Spinal cord (tissue), 10 donors: ENCODE results near the gene EXOC7. TPM values are rescaled to one million over a fixed set of nuclear protein-coding genes. Genes with fewer than 3 reads are reported as not detected.
A peak's percentile ranks its signal among the peaks of the same experiment; 100 is the strongest.

ENCODE experiments used
- DNase-seq, 6 donors: peaks; one replicate each; pipeline versions ENCODE4 v3.0.0 to v3.0.0-alpha.2; 2013 to 2015; ENCODE audit warnings: low spot score in 6 of 6, low read depth in 4 of 6
- H3K27ac ChIP-seq: one replicate; pipeline ENCODE4 v1.5.1; 2013; ENCODE audit warnings: low read depth, low read length, control low read depth
- H3K27me3 ChIP-seq: one replicate; pipeline ENCODE4 v1.6.1; 2013; ENCODE audit warnings: low read length; ENCODE audit not compliant: control insufficient read depth, insufficient read depth
- H3K36me3 ChIP-seq: one replicate; pipeline ENCODE4 v1.6.1; 2013; ENCODE audit warnings: low read length; ENCODE audit not compliant: control insufficient read depth, insufficient read depth
- H3K4me1 ChIP-seq: one replicate; pipeline ENCODE4 v1.6.1; 2013; ENCODE audit warnings: low read length; ENCODE audit not compliant: control insufficient read depth, insufficient read depth
- H3K4me3 ChIP-seq: one replicate; pipeline ENCODE4 v1.5.1; 2013; ENCODE audit warnings: low read depth, low read length, control low read depth
- H3K9me3 ChIP-seq: one replicate; pipeline ENCODE4 v1.6.1; 2013; ENCODE audit warnings: low read length; ENCODE audit not compliant: control insufficient read depth, insufficient read depth
- WGBS: methylation state at CpG from one replicate; pipeline ENCODE4 v1.1.5; 2013; ENCODE audit warnings: missing lambda C conversion rate; ENCODE audit not compliant: insufficient coverage; 5-methylcytosine and 5-hydroxymethylcytosine counted together
- polyA plus RNA-seq, 2 donors: library from polyadenylated mRNA; unstranded; fragments of 120-200 nt; gene quantifications; one replicate each; pipeline ENCODE4 v1.2.1, GENCODE V29; 2013; ENCODE audit not compliant: insufficient read length in 2 of 2
- total RNA-seq, 2 donors: library from RNA; depleted of rRNA in 1 of 2; stranded (reverse); fragments of 120-200 nt in 1 of 2; fragments of >200 nt in 1 of 2; gene quantifications; one replicate each; pipeline versions ENCODE4 v1.2.3 to v1.2.4, GENCODE V29; 2013 to 2014
- donor health status: healthy.

EXOC7 gene
- total and polyA plus RNA-seq, 4 donors: 84.7 to 172 (median 165) TPM

DNA sequence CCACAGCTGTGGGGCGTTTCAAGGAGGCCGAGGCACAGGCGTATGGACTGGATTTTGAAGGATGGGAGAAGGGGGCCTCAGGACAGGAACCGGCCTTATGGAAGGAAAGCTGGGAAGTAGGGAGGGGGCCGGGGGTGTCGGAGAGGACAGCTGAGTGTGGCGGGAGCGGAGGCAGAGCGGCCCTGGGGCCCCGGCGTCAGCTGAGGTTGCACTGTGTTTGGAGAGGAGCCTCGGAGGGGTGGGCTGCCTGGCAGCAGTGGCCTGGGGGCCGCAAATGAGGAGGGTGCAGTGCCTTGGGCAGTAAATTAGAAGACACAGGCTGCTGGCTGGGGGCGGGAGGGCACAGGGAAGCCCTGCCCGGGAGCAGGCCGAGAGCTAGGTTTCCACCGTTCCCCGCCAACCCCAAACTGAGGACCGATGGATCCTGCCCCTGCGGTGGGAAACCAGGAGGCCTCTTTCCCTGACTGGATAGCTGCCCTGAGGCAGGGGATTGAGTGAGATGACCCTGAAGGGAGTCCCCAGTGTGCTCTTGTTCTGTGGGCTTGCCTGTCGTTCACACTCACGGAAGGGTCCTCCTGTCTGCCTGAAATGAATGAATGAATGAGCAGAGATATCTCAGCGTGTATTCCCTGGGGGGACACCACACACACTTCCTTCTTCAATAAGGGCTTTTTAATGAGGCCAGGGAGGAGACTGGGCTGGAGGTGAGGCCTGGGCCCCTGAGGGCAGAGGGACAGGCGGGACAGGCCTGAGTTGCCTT is 19.0 kb upstream of the EXOC7 start:
- WGBS: 75% methylated on average over 21 of the region's 24 CpGs
- no peaks in the 10 kb centered on the region for H3K36me3 ChIP-seq
- no peak overlapping the region for H3K27ac ChIP-seq
- no peaks in the 10 kb centered on the region for H3K27me3 ChIP-seq
- no peaks in the 10 kb centered on the region for H3K9me3 ChIP-seq
- H3K4me1 ChIP-seq: peaks cover 23% of the 10 kb centered on the region
- DNase-seq: no peak
- no peak overlapping the region for H3K4me3 ChIP-seq

DNA sequence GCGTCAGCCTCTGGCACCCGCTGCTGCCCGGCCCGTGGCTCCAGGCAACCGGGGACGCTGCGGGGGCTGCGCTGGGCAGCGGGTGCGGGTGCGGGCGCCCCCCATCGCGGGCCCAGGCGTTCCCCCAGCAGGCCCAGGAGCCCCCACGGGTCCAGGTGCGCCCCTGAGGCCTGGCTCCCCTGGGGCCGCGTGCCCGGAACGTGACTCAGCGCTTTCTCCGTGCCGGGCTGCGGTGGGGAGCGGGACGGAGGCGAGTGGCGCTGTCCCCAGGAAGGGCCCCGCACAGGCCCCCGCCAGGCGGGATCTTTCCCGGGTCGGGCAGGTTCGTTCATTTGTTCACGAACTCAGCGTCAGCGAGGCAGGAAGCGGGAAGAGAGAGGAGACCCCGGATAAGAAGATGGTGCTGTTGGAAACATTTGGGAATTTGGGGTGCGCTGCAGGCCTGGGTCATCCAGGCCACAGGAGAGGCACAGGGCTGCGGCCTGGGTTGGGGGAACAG is 18.4 kb upstream of the EXOC7 start:
- Histone ChIP-seq H3K27ac (no peak overlapping the region), H3K4me3 (peak overlapping the region; percentile 35), H3K27me3 (no peaks in the 10 kb centered on the region), H3K36me3 (no peaks in the 10 kb centered on the region), H3K4me1 (peaks cover 23% of the 10 kb centered on the region), H3K9me3 (no peaks in the 10 kb centered on the region)
- WGBS: 27% methylated on average over 42 of the region's 42 CpGs
- DNase-seq: peak in 2 of 6 donors; percentile 17 to 28

DNA sequence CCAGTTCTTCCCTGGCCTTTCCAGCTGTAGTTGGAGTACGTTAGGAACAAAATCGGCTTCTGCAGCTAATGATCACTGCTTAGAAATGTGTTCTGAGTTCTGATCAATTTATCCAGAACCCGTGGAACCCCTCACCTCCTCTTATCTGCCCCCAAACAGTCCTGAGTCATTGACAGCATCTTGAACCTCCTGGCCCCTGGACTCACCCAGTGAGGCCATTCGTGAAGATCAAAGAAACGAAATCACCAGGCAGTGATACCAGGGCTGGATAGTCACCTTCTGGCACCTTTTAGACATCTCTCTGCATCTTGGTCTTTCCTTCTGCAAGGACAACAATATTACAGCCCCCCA is 17.0 kb upstream of the EXOC7 start:
- H3K36me3 ChIP-seq: no peaks in the 10 kb centered on the region
- no peak overlapping the region for H3K27ac ChIP-seq
- no peaks in the 10 kb centered on the region for H3K27me3 ChIP-seq
- no peaks in the 10 kb centered on the region for H3K9me3 ChIP-seq
- H3K4me1 ChIP-seq: peaks cover 23% of the 10 kb centered on the region
- no peak overlapping the region for H3K4me3 ChIP-seq
- WGBS: 88% methylated on average over 5 of the region's 5 CpGs
- DNase-seq: no peak

DNA sequence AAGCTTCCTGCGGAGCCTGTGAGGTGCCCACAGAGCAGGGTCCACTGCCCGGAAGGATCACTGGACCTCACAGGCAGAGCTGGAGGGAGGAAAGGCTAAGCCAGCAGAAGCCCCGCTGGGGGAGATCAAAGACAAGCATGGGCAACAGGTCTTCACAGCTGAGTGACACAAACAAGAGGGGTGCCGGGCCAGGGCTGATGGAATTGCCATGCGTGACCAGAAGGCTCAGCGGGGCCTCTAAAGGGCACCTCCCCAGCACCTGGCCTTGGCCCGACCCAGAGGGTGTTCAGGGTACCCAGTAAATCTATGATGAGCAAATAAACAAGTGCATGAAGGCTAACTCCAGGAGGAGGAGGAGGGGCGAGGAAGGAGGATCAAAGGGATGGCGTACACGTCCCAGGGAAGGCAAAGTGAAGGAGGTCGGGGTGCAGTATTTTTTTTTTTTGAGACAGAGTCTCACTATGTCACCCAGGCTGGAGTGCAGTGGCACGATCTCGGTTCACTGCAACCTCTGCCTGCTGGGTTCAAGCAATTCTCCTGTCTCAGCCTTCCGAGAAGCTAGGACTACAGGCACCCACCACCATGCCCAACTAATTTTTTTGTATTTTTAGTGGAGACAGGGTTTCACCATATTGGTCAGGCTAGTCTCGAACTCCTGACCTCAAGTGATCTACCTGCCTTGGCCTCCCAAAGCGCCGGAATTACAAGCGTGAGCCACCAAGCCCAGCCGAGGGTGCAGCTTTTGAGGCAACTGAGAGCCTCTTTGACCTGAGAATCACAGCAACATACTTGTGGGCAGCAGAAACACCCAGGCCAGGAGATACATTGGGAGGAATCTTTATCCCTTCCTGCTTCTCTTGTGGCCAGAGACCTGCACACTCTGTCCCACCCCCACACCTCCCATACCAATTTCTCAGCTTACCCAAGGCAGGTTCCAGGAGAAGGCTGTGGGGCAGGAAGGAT is 16.1 kb upstream of the EXOC7 start:
- Histone ChIP-seq H3K4me3 (no peak overlapping the region), H3K27ac (no peak overlapping the region), H3K27me3 (no peaks in the 10 kb centered on the region), H3K4me1 (peaks cover 23% of the 10 kb centered on the region), H3K36me3 (no peaks in the 10 kb centered on the region), H3K9me3 (no peaks in the 10 kb centered on the region)
- WGBS: 77% methylated on average over 14 of the region's 19 CpGs
- DNase-seq: no peak

DNA sequence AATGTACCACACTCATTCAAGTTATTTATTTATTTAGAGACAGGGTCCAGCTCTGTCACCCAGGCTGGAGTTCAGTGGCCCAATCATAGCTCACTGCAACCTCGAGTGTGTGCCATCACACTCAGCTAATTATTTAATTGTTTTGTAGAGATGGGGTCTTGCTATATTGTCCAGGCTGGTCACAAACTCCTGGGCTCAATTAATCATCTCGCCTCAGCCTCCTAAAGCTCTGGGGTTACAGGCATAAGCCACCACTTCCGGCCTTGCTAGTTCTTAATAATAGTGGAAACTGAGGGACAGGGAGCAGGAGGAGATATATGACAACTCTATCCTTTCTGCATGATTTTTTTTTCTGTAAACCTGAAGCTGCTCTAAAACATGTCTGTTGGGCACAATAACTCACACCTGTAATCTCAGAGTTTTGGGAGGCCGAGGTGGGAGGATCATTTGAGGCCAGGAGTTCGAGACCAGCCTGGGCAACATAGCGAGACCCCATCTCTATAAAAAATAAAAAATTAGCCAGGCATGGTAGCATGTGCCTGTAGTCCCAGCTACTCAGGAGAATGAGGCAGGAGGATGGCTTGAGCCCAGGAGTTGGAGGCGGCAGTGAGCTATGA is 11.7 kb upstream of the EXOC7 start:
- WGBS: 80% methylated on average over 1 of the region's 7 CpGs
- Histone ChIP-seq H3K27ac (no peak overlapping the region), H3K4me3 (no peak overlapping the region), H3K4me1 (no peaks in the 10 kb centered on the region), H3K36me3 (no peaks in the 10 kb centered on the region), H3K9me3 (no peaks in the 10 kb centered on the region), H3K27me3 (no peaks in the 10 kb centered on the region)
- no peak for DNase-seq

DNA sequence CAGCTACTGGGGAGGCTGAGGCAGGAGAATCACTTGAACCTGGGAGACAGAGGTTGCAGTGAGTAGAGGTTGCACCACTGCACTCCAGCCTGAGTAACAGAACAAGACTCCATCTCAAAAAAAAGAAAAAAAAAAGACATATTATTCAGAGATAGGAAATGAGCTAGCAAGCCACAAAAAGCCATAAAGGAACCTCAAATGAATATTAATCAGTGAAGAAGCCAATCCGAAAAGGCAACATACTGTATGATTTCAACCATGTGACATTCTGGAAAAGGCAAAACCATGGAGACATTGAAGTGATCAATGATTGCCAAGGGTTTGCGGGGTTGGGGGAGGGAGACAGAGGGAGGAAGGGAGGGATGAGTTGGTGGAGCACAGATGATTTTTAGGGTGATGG is 8.4 kb upstream of the EXOC7 start:
- 90% methylated on average over 2 of the region's 2 CpGs for WGBS
- DNase-seq: no peak

DNA sequence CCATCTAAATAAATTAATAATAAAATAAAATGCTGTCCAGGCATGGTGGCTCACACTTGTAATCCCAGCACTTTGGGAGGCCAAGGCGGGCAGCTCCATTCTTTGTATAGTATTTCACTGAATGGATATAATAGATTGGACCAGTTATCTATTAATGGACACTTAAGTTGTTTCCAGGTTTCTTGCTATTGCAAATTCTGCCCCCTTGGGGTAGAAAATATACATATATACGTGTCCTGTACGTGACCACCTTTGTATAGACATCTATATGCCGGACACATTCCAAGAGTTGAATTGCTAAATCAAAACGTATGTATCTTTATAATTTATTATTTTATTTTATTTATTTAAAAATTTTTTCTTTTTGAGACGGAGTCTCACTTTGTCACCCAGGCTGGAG is 3.9 kb upstream of the EXOC7 start:
- H3K27me3 ChIP-seq: no peaks in the 10 kb centered on the region
- H3K9me3 ChIP-seq: no peaks in the 10 kb centered on the region
- no CpG with 5 or more reads among the region's 6 CpGs for WGBS
- H3K4me1 ChIP-seq: peaks cover 13% of the 10 kb centered on the region
- DNase-seq: no peak
- H3K36me3 ChIP-seq: no peaks in the 10 kb centered on the region
- no peak overlapping the region for H3K4me3 ChIP-seq
- no peak overlapping the region for H3K27ac ChIP-seq

More for the DNA sequence above, 8.4 kb upstream of the EXOC7 start:
- Histone ChIP-seq H3K27me3 (no peaks in the 10 kb centered on the region), H3K27ac (no peak overlapping the region), H3K9me3 (no peaks in the 10 kb centered on the region), H3K36me3 (no peaks in the 10 kb centered on the region), H3K4me1 (no peaks in the 10 kb centered on the region), H3K4me3 (no peak overlapping the region)

DNA sequence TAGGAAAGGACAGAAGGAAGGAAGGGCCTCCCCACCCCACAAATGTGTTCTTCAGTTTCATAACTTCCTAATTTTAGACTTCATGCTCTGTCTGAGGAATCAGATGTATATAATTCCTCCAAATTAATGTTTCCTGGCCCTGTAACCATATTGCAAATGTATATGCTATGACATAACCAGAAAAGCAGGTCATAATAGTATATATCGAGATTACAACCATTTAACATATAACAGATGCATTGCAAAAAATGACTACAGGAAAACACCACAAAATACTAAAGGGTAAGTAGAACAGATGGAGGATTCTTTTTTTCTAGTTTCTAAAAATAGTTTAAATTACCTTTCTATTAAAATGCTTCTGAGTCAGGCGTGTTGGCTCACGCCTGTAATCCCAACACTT is 3.1 kb upstream of the EXOC7 start:
- no CpG with 5 or more reads among the region's 3 CpGs for WGBS
- H3K4me1 ChIP-seq: peaks cover 18% of the 10 kb centered on the region
- no peaks in the 10 kb centered on the region for H3K27me3 ChIP-seq
- peaks cover 2% of the 10 kb centered on the region for H3K36me3 ChIP-seq
- DNase-seq: no peak
- H3K9me3 ChIP-seq: no peaks in the 10 kb centered on the region
- H3K27ac ChIP-seq: no peak overlapping the region
- H3K4me3 ChIP-seq: no peak overlapping the region

DNA sequence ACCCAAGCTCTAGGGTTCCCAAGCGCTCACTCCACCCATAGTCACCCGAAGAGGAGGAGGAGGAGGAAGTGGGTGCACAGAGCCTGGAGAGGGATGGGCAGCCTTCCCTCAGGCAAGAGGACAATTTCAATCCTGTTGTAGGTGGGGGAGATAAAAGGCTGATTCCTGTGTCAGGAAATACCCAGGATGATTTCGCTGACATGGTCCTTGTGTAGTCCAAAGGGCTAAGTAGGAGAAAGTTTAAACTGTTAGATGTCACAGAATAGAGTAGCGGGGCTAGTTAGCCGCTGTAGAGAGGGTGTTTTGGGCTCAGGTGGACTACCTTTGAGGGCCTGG is 1.3 kb upstream of the EXOC7 start:
- no peak overlapping the region for H3K27ac ChIP-seq
- peaks cover 19% of the 10 kb centered on the region for H3K36me3 ChIP-seq
- H3K27me3 ChIP-seq: no peaks in the 10 kb centered on the region
- DNase-seq: no peak
- no peak overlapping the region for H3K4me3 ChIP-seq
- H3K9me3 ChIP-seq: no peaks in the 10 kb centered on the region
- peaks cover 18% of the 10 kb centered on the region for H3K4me1 ChIP-seq
- 100% methylated on average over 1 of the region's 5 CpGs for WGBS
